ENCODE results near the gene PBX3.

DNA sequence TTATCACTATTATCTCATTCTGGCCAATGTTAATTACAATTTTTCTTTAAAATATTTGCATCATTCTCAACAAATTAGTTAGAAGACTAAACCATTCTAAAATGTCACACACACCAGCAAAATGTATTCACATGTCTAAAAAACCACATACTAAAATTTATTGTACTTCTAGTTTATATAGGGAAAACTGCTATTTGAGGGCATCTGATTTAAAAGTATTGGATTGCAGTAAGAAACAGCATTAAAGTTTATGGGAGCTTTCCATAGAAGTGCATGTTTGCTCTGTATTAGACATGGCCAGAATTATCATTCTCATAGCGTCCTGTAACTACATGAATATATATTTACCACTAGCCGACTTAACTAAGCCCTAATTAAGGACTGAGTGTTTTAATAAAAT, 150.3 kb downstream of the PBX3 start:
- TF ChIP-seq CTCF (IDR thresholded peaks at IDR 0.05) (no peak), POLR2A (IDR thresholded peaks at IDR 0.05) (no peak)
